WTC11 (cell line): Measurements from ENCODE around the gene MALT1. TPM values are rescaled to one million over a fixed set of nuclear protein-coding genes. Genes with fewer than 3 reads are reported as not detected.

Experiments
- ATAC-seq: fragments of 200-7000 bp; cut with Tn5 transposase; 2 replicates; pipeline ENCODE4 v1.10.0; 2021; ENCODE audit warnings: mild to moderate bottlenecking, moderate library complexity
- CTCF ChIA-PET: fragments of 300-600 bp; sonication (Branson Sonifier 250); formaldehyde crosslinking; loops from one replicate; lab custom pipeline; 2021; ENCODE audit warnings: antibody characterized with exemption; lab: Charles Lee
- POLR2A ChIA-PET: fragments of 350-600 bp; sonication (Branson Sonifier 250); formaldehyde crosslinking; loops from one replicate; lab custom pipeline; 2021; ENCODE audit warnings: antibody characterized with exemption; lab: Charles Lee
- DNase-seq: peaks from one replicate; pipeline ENCODE4 v3.0.0; 2021; ENCODE audit warnings: low spot score
- H3K27ac Mint-ChIP-seq: 2 replicates; pipeline ENCODE4 v1.8.0; 2021; ENCODE audit warnings: mixed read lengths
- H3K27me3 Mint-ChIP-seq: 2 replicates; pipeline ENCODE4 v1.8.0; 2021; ENCODE audit warnings: low read depth, mild to moderate bottlenecking, moderate library complexity, mixed read lengths
- H3K36me3 Mint-ChIP-seq: 2 replicates; pipeline ENCODE4 v1.8.0; 2021; ENCODE audit warnings: mixed read lengths
- H3K4me1 Mint-ChIP-seq: 2 replicates; pipeline ENCODE4 v1.8.0; 2022; ENCODE audit warnings: mixed read lengths
- H3K4me3 Mint-ChIP-seq: 2 replicates; pipeline ENCODE4 v1.8.0; 2021; ENCODE audit warnings: mild to moderate bottlenecking, moderate library complexity, mixed read lengths
- H3K9me3 Mint-ChIP-seq: 2 replicates; pipeline ENCODE4 v1.8.0; 2021; ENCODE audit warnings: mixed read lengths
- ETV6 ChIP-seq: sonication (generic); formaldehyde crosslinking; IDR thresholded peaks from 2 replicates; pipeline ENCODE4 v1.8.1; 2022; ENCODE audit warnings: mild to moderate bottlenecking, missing genetic modification reagents
- GABPB1 ChIP-seq: sonication (generic); formaldehyde crosslinking; IDR thresholded peaks from 2 replicates; pipeline ENCODE4 v1.8.1; 2023; ENCODE audit warnings: mild to moderate bottlenecking, missing genetic modification reagents
- JAZF1 ChIP-seq: fragments of 250-450 bp; sonication (Bioruptor Pico); IDR thresholded peaks from 2 replicates; pipeline ENCODE4 v1.9.0; 2021; ENCODE audit warnings: moderate library complexity, mild to moderate bottlenecking, inconsistent platforms
- NFE2L1 ChIP-seq: sonication (generic); formaldehyde crosslinking; IDR thresholded peaks from 2 replicates; pipeline ENCODE4 v1.8.1; 2023; ENCODE audit warnings: missing genetic modification reagents
- NFYB ChIP-seq: sonication (generic); formaldehyde crosslinking; conservative IDR thresholded peaks from 2 replicates; pipeline ENCODE4 v1.8.0; 2022; ENCODE audit warnings: low read depth, missing genetic modification reagents
- PRRX2 ChIP-seq: fragments of 250-450 bp; sonication (Bioruptor Pico); IDR thresholded peaks from 2 replicates; pipeline ENCODE4 v1.8.0; 2021; ENCODE audit warnings: mild to moderate bottlenecking
- ZNF121 ChIP-seq: sonication (generic); formaldehyde crosslinking; IDR thresholded peaks from 2 replicates; pipeline ENCODE4 v1.8.0; 2023; ENCODE audit warnings: missing genetic modification reagents
- ZNF263 ChIP-seq: sonication (generic); formaldehyde crosslinking; IDR thresholded peaks from 2 replicates; pipeline ENCODE4 v1.8.1; 2022; ENCODE audit warnings: low read depth, mild to moderate bottlenecking, moderate library complexity, missing genetic modification reagents
- ZNF396 ChIP-seq: fragments of 250-450 bp; sonication (Bioruptor Pico); IDR thresholded peaks from 2 replicates; pipeline ENCODE4 v1.8.0; 2021; ENCODE audit warnings: mild to moderate bottlenecking, moderate library complexity, borderline replicate concordance
- ZNF416 ChIP-seq: fragments of 250-450 bp; sonication (Bioruptor Pico); IDR thresholded peaks from 2 replicates; pipeline ENCODE4 v1.9.0; 2021; ENCODE audit warnings: mild to moderate bottlenecking, inconsistent platforms
- total RNA-seq: library from RNA; stranded (reverse); gene quantifications from 3 replicates; pipeline ENCODE4 v1.2.3, GENCODE V29; 2021
- TF ChIP-seq, protein P1 (sequence below): fragments of 250-450 bp; sonication (Bioruptor Pico); IDR thresholded peaks from 2 replicates; pipeline ENCODE4 v1.8.0; 2021; ENCODE audit warnings: mild to moderate bottlenecking
- TF ChIP-seq, protein P2 (sequence below): fragments of 200-600 bp; IDR thresholded peaks from 2 replicates; pipeline ENCODE4 v1.8.0; 2022; ENCODE audit warnings: antibody characterized with exemption
- TF ChIP-seq, protein P3 (sequence below): sonication (generic); formaldehyde crosslinking; IDR thresholded peaks from 2 replicates; pipeline ENCODE4 v1.8.0; 2023; ENCODE audit warnings: missing genetic modification reagents
- TF ChIP-seq, protein P4 (sequence below): sonication (generic); formaldehyde crosslinking; IDR thresholded peaks from 2 replicates; pipeline ENCODE4 v1.8.0; 2022; ENCODE audit warnings: mild to moderate bottlenecking, missing genetic modification reagents
- TF ChIP-seq, protein P5 (sequence below): fragments of 250-450 bp; sonication (Bioruptor Pico); IDR thresholded peaks from 2 replicates; pipeline ENCODE4 v1.9.0; 2021; ENCODE audit warnings: moderate library complexity, mild to moderate bottlenecking, inconsistent platforms, borderline replicate concordance
- TF ChIP-seq, protein P6 (sequence below): sonication (generic); formaldehyde crosslinking; IDR thresholded peaks from 2 replicates; pipeline ENCODE4 v1.8.1; 2023; ENCODE audit warnings: mild to moderate bottlenecking, missing genetic modification reagents
- TF ChIP-seq, protein P7 (sequence below): sonication (generic); formaldehyde crosslinking; IDR thresholded peaks from 2 replicates; pipeline ENCODE4 v1.8.0; 2022; ENCODE audit warnings: missing genetic modification reagents

The MALT1 gene
- total RNA-seq, 1 experiment from 2014 or later, result 13.2 TPM

DNA sequence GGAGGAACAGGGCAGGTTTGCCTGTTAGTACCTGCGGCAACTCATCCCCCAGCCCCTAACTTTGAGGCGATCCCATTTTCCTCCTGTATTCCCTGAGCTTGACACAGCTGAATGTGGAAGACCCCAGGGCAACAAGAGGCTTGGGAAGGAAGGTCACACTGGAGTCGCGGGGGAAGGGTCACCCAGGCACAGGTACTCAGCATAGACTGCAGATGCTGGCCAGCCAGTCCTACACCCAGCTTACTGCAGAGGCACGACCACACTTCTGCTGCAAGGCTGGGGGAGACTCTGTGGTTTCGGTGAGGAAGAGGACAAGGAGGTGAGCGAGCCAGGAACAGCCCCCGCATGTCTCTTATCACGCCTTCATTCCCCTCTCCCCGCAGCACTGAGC is 91.5 kb downstream of the MALT1 start:
- ChIA-PET CTCF (interaction anchor here (0.8 to 5.1 kb wide), 9 partner anchors 10 to 360 kb away, joined by 3 to 144 read pairs (median 29); partner anchors contain the start of gene MALT1), POLR2A (interaction anchor here (2.0 kb wide), 1 partner anchor 229 kb away, joined by 4 read pairs; no protein-coding TSS in a partner anchor)
- no peaks in the 10 kb centered on the region for H3K36me3 Mint-ChIP-seq
- no peak overlapping the region for H3K27ac Mint-ChIP-seq
- peaks cover 12% of the 10 kb centered on the region for H3K4me1 Mint-ChIP-seq
- no peak overlapping the region for H3K4me3 Mint-ChIP-seq
- no peaks in the 10 kb centered on the region for H3K9me3 Mint-ChIP-seq
- ATAC-seq (no peak), DNase-seq (no peak)
- TF ChIP-seq JAZF1 (CRISPR knock-in tag) (no peak), ZNF416 (CRISPR knock-in tag) (no peak), ZNF121 (no peak), GABPB1 (CRISPR knock-in tag) (no peak), NFE2L1 (no peak), ETV6 (CRISPR knock-in tag) (no peak), ZNF396 (CRISPR knock-in tag) (no peak), NFYB (CRISPR knock-in tag) (no peak), ZNF263 (CRISPR knock-in tag) (no peak), PRRX2 (CRISPR knock-in tag) (no peak)
- TF ChIP-seq, protein P1, sequence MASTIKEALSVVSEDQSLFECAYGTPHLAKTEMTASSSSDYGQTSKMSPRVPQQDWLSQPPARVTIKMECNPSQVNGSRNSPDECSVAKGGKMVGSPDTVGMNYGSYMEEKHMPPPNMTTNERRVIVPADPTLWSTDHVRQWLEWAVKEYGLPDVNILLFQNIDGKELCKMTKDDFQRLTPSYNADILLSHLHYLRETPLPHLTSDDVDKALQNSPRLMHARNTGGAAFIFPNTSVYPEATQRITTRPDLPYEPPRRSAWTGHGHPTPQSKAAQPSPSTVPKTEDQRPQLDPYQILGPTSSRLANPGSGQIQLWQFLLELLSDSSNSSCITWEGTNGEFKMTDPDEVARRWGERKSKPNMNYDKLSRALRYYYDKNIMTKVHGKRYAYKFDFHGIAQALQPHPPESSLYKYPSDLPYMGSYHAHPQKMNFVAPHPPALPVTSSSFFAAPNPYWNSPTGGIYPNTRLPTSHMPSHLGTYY (CRISPR knock-in tag), result no peak
- TF ChIP-seq, protein P2, sequence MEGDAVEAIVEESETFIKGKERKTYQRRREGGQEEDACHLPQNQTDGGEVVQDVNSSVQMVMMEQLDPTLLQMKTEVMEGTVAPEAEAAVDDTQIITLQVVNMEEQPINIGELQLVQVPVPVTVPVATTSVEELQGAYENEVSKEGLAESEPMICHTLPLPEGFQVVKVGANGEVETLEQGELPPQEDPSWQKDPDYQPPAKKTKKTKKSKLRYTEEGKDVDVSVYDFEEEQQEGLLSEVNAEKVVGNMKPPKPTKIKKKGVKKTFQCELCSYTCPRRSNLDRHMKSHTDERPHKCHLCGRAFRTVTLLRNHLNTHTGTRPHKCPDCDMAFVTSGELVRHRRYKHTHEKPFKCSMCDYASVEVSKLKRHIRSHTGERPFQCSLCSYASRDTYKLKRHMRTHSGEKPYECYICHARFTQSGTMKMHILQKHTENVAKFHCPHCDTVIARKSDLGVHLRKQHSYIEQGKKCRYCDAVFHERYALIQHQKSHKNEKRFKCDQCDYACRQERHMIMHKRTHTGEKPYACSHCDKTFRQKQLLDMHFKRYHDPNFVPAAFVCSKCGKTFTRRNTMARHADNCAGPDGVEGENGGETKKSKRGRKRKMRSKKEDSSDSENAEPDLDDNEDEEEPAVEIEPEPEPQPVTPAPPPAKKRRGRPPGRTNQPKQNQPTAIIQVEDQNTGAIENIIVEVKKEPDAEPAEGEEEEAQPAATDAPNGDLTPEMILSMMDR, result no peak
- TF ChIP-seq, protein P3, sequence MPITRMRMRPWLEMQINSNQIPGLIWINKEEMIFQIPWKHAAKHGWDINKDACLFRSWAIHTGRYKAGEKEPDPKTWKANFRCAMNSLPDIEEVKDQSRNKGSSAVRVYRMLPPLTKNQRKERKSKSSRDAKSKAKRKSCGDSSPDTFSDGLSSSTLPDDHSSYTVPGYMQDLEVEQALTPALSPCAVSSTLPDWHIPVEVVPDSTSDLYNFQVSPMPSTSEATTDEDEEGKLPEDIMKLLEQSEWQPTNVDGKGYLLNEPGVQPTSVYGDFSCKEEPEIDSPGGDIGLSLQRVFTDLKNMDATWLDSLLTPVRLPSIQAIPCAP, result no peak
- TF ChIP-seq, protein P4, sequence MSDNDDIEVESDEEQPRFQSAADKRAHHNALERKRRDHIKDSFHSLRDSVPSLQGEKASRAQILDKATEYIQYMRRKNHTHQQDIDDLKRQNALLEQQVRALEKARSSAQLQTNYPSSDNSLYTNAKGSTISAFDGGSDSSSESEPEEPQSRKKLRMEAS (CRISPR knock-in tag), result no peak
- TF ChIP-seq, protein P5, sequence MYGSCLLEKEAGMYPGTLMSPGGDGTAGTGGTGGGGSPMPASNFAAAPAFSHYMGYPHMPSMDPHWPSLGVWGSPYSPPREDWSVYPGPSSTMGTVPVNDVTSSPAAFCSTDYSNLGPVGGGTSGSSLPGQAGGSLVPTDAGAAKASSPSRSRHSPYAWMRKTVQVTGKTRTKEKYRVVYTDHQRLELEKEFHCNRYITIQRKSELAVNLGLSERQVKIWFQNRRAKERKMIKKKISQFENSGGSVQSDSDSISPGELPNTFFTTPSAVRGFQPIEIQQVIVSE (CRISPR knock-in tag), result no peak
- TF ChIP-seq, protein P6, sequence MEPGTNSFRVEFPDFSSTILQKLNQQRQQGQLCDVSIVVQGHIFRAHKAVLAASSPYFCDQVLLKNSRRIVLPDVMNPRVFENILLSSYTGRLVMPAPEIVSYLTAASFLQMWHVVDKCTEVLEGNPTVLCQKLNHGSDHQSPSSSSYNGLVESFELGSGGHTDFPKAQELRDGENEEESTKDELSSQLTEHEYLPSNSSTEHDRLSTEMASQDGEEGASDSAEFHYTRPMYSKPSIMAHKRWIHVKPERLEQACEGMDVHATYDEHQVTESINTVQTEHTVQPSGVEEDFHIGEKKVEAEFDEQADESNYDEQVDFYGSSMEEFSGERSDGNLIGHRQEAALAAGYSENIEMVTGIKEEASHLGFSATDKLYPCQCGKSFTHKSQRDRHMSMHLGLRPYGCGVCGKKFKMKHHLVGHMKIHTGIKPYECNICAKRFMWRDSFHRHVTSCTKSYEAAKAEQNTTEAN (CRISPR knock-in tag), result no peak
- TF ChIP-seq, protein P7, sequence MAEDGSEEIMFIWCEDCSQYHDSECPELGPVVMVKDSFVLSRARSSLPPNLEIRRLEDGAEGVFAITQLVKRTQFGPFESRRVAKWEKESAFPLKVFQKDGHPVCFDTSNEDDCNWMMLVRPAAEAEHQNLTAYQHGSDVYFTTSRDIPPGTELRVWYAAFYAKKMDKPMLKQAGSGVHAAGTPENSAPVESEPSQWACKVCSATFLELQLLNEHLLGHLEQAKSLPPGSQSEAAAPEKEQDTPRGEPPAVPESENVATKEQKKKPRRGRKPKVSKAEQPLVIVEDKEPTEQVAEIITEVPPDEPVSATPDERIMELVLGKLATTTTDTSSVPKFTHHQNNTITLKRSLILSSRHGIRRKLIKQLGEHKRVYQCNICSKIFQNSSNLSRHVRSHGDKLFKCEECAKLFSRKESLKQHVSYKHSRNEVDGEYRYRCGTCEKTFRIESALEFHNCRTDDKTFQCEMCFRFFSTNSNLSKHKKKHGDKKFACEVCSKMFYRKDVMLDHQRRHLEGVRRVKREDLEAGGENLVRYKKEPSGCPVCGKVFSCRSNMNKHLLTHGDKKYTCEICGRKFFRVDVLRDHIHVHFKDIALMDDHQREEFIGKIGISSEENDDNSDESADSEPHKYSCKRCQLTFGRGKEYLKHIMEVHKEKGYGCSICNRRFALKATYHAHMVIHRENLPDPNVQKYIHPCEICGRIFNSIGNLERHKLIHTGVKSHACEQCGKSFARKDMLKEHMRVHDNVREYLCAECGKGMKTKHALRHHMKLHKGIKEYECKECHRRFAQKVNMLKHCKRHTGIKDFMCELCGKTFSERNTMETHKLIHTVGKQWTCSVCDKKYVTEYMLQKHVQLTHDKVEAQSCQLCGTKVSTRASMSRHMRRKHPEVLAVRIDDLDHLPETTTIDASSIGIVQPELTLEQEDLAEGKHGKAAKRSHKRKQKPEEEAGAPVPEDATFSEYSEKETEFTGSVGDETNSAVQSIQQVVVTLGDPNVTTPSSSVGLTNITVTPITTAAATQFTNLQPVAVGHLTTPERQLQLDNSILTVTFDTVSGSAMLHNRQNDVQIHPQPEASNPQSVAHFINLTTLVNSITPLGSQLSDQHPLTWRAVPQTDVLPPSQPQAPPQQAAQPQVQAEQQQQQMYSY (CRISPR knock-in tag), result no peak
- peaks cover 4% of the 10 kb centered on the region for H3K27me3 Mint-ChIP-seq
